ENCODE results near the gene PPTC7. TPM values are rescaled to one million over a fixed set of nuclear protein-coding genes. Genes with fewer than 3 reads are reported as not detected.

Gene PPTC7
- total and polyA plus RNA-seq, 2 of the 13 experiments (the other 11 are each of a cell fraction or from before 2014, with no cell fraction given) = 4.8 to 12.3 TPM

GRCh38 chr12:110582276-110583136, 612 bp downstream of the PPTC7 start (continued):
- no peak for TF ChIP-seq ZNF609 (CRISPR knock-in tag; IDR thresholded peaks at IDR 0.05; ENCODE audit: borderline replicate concordance)
- TF ChIP-seq ZNF281 (CRISPR knock-in tag; IDR thresholded peaks at IDR 0.05; ENCODE audit: borderline replicate concordance) = no peak
- 0 out of 2 replicates have a peak, but pooled peaks have one; percentile 33 for TF ChIP-seq ZNF20 (CRISPR knock-in tag; IDR thresholded peaks at IDR 0.05)
- TF ChIP-seq ARNT (IDR thresholded peaks at IDR 0.05) = no peak
- no peak for TF ChIP-seq MLX (CRISPR knock-in tag; IDR thresholded peaks at IDR 0.05)
- no peak for TF ChIP-seq ATF5 (CRISPR knock-in tag; IDR thresholded peaks at IDR 0.05; ENCODE audit: low read depth)
- no peak for TF ChIP-seq NFIB (CRISPR knock-in tag; IDR thresholded peaks at IDR 0.05; ENCODE audit: borderline replicate concordance)
- 0 out of 2 replicates have a peak, but pooled peaks have one; percentile 22 for TF ChIP-seq MAX (IDR thresholded peaks at IDR 0.05)
- no peak for TF ChIP-seq KLF16 (CRISPR knock-in tag; IDR thresholded peaks at IDR 0.05)
- peak; percentile 34; the same call in 1 of the 2 replicates for TF ChIP-seq ZNF143 (CRISPR knock-in tag; IDR thresholded peaks at IDR 0.05)
- TF ChIP-seq HIC2 (CRISPR knock-in tag; IDR thresholded peaks at IDR 0.05; ENCODE audit: low read depth) = peak; percentile 61; the same call in 1 of the 2 replicates
- no peak for TF ChIP-seq MAFF (IDR thresholded peaks at IDR 0.05; ENCODE audit: low read depth, low read length)
- TF ChIP-seq NR2C2 (CRISPR knock-in tag; IDR thresholded peaks at IDR 0.05; ENCODE audit: borderline replicate concordance) = no peak
- no peak for TF ChIP-seq ZNF639 (CRISPR knock-in tag; conservative IDR thresholded peaks at IDR 0.05)
